BLaER1 treated with 17β-estradiol and CSF1 and Interleukin-3, amounts not matched to agents 10 nM and 100 nM (cell line): ENCODE measurements around the gene STIMATE.

Experiments
- H3K27ac ChIP-seq, 11 experiments: shearing (Covaris generic); formaldehyde crosslinking; 2 replicates each; pipeline ENCODE4 v1.8.1; 2022
- H3K27me3 ChIP-seq, 11 experiments: shearing (Covaris generic); formaldehyde crosslinking; 2 replicates each; pipeline ENCODE4 v1.8.1; 2022
- H3K36me3 ChIP-seq, 11 experiments: shearing (Covaris generic); formaldehyde crosslinking; 2 replicates each; pipeline ENCODE4 v1.8.1; 2022
- H3K4me1 ChIP-seq, 10 experiments: shearing (Covaris generic); formaldehyde crosslinking; 2 replicates each; pipeline ENCODE4 v1.8.1; 2022
- H3K4me2 ChIP-seq, 11 experiments: shearing (Covaris generic); formaldehyde crosslinking; 2 replicates each; pipeline ENCODE4 v1.8.1; 2022
- H3K4me3 ChIP-seq, 10 experiments: shearing (Covaris generic); formaldehyde crosslinking; 2 replicates each; pipeline ENCODE4 v1.8.1; 2022
- H3K9ac ChIP-seq, 11 experiments: shearing (Covaris generic); formaldehyde crosslinking; 2 replicates each; pipeline ENCODE4 v1.8.1; 2022
- H3K9me3 ChIP-seq, 11 experiments: shearing (Covaris generic); formaldehyde crosslinking; replicated peaks in 1 of 11; 2 replicates each; pipeline ENCODE4 v1.8.1; 2022
- H4K20me1 ChIP-seq, 11 experiments: shearing (Covaris generic); formaldehyde crosslinking; 2 replicates each; pipeline ENCODE4 v1.8.1; 2022
- Cebpa-rat ChIP-seq, 11 experiments: shearing (Covaris generic); IDR thresholded peaks; 2 replicates each; pipeline ENCODE4 v1.8.1; 2022

STIMATE gene

GRCh38 chr3:52891615-52892081 lies 5.7 kb downstream of the STIMATE start:
- H3K9ac ChIP-seq = peak overlapping the region in 10 of 11 experiments; percentile 25 to 69 (median 65); a peak in 18 of 22 replicates
- H3K27me3 ChIP-seq = no peaks in the 10 kb centered on the region
- no peak overlapping the region for H3K4me3 ChIP-seq
- H3K27ac ChIP-seq = peak overlapping the region; percentile 27 to 87 (median 78); a peak in 21 of 22 replicates
- H3K4me2 ChIP-seq = peak overlapping the region; percentile 86 to 100 (median 99)
- peak in 1 of 11 experiments; percentile 27; a peak in 2 of 22 replicates for TF ChIP-seq Cebpa-rat (IDR thresholded peaks at IDR 0.05)
- H3K4me1 ChIP-seq = peaks cover 56 to 71% (median 67%) of the 10 kb centered on the region in 10 experiments
- H3K9me3 ChIP-seq = no peaks in the 10 kb centered on the region
- H4K20me1 ChIP-seq = peaks cover 0 to 63% (median 7%) of the 10 kb centered on the region in 11 experiments; a peak in 11 of 22 replicates
- H3K36me3 ChIP-seq = peaks cover 1 to 54% (median 18%) of the 10 kb centered on the region in 11 experiments; a peak in 16 of 22 replicates

- no peak for TF ChIP-seq Cebpa-rat (IDR thresholded peaks at IDR 0.05)
- Histone ChIP-seq H3K9me3 (peaks cover 0 to 5% (median under 1%) of the 10 kb centered on the region in 11 experiments; a peak in 8 of 22 replicates), H3K27me3 (no peaks in the 10 kb centered on the region), H3K4me1 (peaks cover 51 to 67% (median 62%) of the 10 kb centered on the region in 10 experiments), H3K27ac (peak overlapping the region; percentile 26 to 87 (median 78); a peak in 19 of 22 replicates), H3K4me3 (no peak overlapping the region; a peak in 1 of 20 replicates), H3K4me2 (peak overlapping the region; percentile 86 to 100 (median 99); a peak in 21 of 22 replicates), H4K20me1 (peaks cover 0 to 63% (median 7%) of the 10 kb centered on the region in 11 experiments; a peak in 10 of 22 replicates), H3K9ac (peak overlapping the region in 10 of 11 experiments; percentile 6 to 68 (median 49); a peak in 15 of 22 replicates), H3K36me3 (peaks cover 5 to 59% (median 22%) of the 10 kb centered on the region in 11 experiments; a peak in 21 of 22 replicates)
Measured at GRCh38 chr3:52891164-52891563, 6.2 kb downstream of the STIMATE start.

GRCh38 chr3:52890735-52891134 lies 6.6 kb downstream of the STIMATE start:
- peak overlapping the region in 4 of 11 experiments; percentile 43 to 68 (median 58); a peak in 6 of 22 replicates for H3K9ac ChIP-seq
- H3K4me2 ChIP-seq = peak overlapping the region in 8 of 11 experiments; percentile 16 to 100 (median 98); a peak in 15 of 22 replicates
- no peak for TF ChIP-seq Cebpa-rat (IDR thresholded peaks at IDR 0.05)
- H3K36me3 ChIP-seq = peaks cover 10 to 63% (median 26%) of the 10 kb centered on the region in 11 experiments; a peak in 21 of 22 replicates
- no peak overlapping the region for H3K4me3 ChIP-seq
- H3K27me3 ChIP-seq = no peaks in the 10 kb centered on the region
- peak overlapping the region in 9 of 11 experiments; percentile 71 to 87 (median 79); a peak in 16 of 22 replicates for H3K27ac ChIP-seq
- peaks cover 47 to 62% (median 58%) of the 10 kb centered on the region in 10 experiments for H3K4me1 ChIP-seq
- peaks cover 0 to 63% (median 6%) of the 10 kb centered on the region in 11 experiments; a peak in 10 of 22 replicates for H4K20me1 ChIP-seq
- peaks cover 1 to 9% (median 5%) of the 10 kb centered on the region in 11 experiments; a peak in 19 of 22 replicates for H3K9me3 ChIP-seq

- H3K4me2 ChIP-seq = peak overlapping the region in 4 of 11 experiments; percentile 98 to 100 (median 100); a peak in 7 of 22 replicates
- no peak for TF ChIP-seq Cebpa-rat (IDR thresholded peaks at IDR 0.05)
- H3K36me3 ChIP-seq = peaks cover 18 to 68% (median 34%) of the 10 kb centered on the region in 11 experiments
- no peaks in the 10 kb centered on the region for H3K27me3 ChIP-seq
- peaks cover 39 to 54% (median 49%) of the 10 kb centered on the region in 10 experiments for H3K4me1 ChIP-seq
- no peak overlapping the region for H3K4me3 ChIP-seq
- peaks cover 0 to 54% (median 4%) of the 10 kb centered on the region in 11 experiments; a peak in 9 of 22 replicates for H4K20me1 ChIP-seq
- no peak overlapping the region for H3K9ac ChIP-seq
- peak overlapping the region in 2 of 11 experiments; percentile 84 to 85; a peak in 3 of 22 replicates for H3K27ac ChIP-seq
- peaks cover 10 to 17% (median 13%) of the 10 kb centered on the region in 11 experiments for H3K9me3 ChIP-seq
Measured at GRCh38 chr3:52889901-52890300, 7.4 kb downstream of the STIMATE start.

GRCh38 chr3:52887166-52887565 lies 10.2 kb downstream of the STIMATE start:
- Histone ChIP-seq H4K20me1 (peaks cover 0 to 60% (median 6%) of the 10 kb centered on the region in 11 experiments; a peak in 9 of 22 replicates), H3K36me3 (peaks cover 19 to 62% (median 34%) of the 10 kb centered on the region in 11 experiments), H3K4me2 (no peak overlapping the region), H3K27ac (no peak overlapping the region), H3K9me3 (peaks cover 14 to 26% (median 22%) of the 10 kb centered on the region in 11 experiments), H3K4me1 (peaks cover 11 to 27% (median 22%) of the 10 kb centered on the region in 10 experiments), H3K4me3 (no peak overlapping the region), H3K9ac (no peak overlapping the region), H3K27me3 (no peaks in the 10 kb centered on the region)
- TF ChIP-seq Cebpa-rat (IDR thresholded peaks at IDR 0.05) = no peak

- H3K36me3 ChIP-seq = peaks cover 19 to 64% (median 39%) of the 10 kb centered on the region in 11 experiments
- no peak overlapping the region for H3K4me3 ChIP-seq
- H3K9me3 ChIP-seq = peaks cover 14 to 26% (median 22%) of the 10 kb centered on the region in 11 experiments
- H3K27me3 ChIP-seq = no peaks in the 10 kb centered on the region
- peaks cover 0 to 66% (median 7%) of the 10 kb centered on the region in 11 experiments; a peak in 8 of 22 replicates for H4K20me1 ChIP-seq
- no peak for TF ChIP-seq Cebpa-rat (IDR thresholded peaks at IDR 0.05)
- H3K9ac ChIP-seq = no peak overlapping the region
- H3K4me2 ChIP-seq = no peak overlapping the region
- peaks cover 1 to 18% (median 12%) of the 10 kb centered on the region in 10 experiments; a peak in 19 of 20 replicates for H3K4me1 ChIP-seq
- no peak overlapping the region for H3K27ac ChIP-seq
Measured at GRCh38 chr3:52886049-52886730, 11.2 kb downstream of the STIMATE start.

GRCh38 chr3:52882377-52882776 lies 15.0 kb downstream of the STIMATE start:
- H4K20me1 ChIP-seq = peaks cover under 1 to 73% (median 10%) of the 10 kb centered on the region in 11 experiments; a peak in 10 of 22 replicates
- H3K27me3 ChIP-seq = no peaks in the 10 kb centered on the region
- no peak overlapping the region for H3K4me2 ChIP-seq
- peaks cover 14 to 26% (median 22%) of the 10 kb centered on the region in 11 experiments for H3K9me3 ChIP-seq
- H3K36me3 ChIP-seq = peaks cover 36 to 62% (median 54%) of the 10 kb centered on the region in 11 experiments
- no peaks in the 10 kb centered on the region for H3K4me1 ChIP-seq
- H3K27ac ChIP-seq = no peak overlapping the region
- H3K4me3 ChIP-seq = no peak overlapping the region
- no peak for TF ChIP-seq Cebpa-rat (IDR thresholded peaks at IDR 0.05)
- no peak overlapping the region for H3K9ac ChIP-seq

- Histone ChIP-seq H3K36me3 (peaks cover 36 to 63% (median 54%) of the 10 kb centered on the region in 11 experiments), H3K27me3 (no peaks in the 10 kb centered on the region), H3K4me3 (no peak overlapping the region), H4K20me1 (peaks cover 4 to 73% (median 14%) of the 10 kb centered on the region in 11 experiments; a peak in 10 of 22 replicates), H3K9ac (no peak overlapping the region), H3K4me1 (no peaks in the 10 kb centered on the region), H3K9me3 (peaks cover 14 to 26% (median 22%) of the 10 kb centered on the region in 11 experiments), H3K4me2 (no peak overlapping the region), H3K27ac (no peak overlapping the region)
- TF ChIP-seq Cebpa-rat (IDR thresholded peaks at IDR 0.05) = no peak
Measured at GRCh38 chr3:52881871-52882270, 15.5 kb downstream of the STIMATE start.
